HT1080 (cell line): Measurements from ENCODE around the gene ATP8B4. TPM values are rescaled to one million over a fixed set of nuclear protein-coding genes. Genes with fewer than 3 reads are reported as not detected.

ENCODE experiments used
- DNase-seq: peaks from one replicate; pipeline ENCODE4 v3.0.0-alpha.2; 2015; ENCODE audit warnings: low read depth
- total RNA-seq: library from RNA; depleted of rRNA; stranded (reverse); fragments of >200 nt; shearing (Covaris generic); gene quantifications from 2 replicates; pipeline ENCODE4 v1.2.3, GENCODE V29; 2014

The ATP8B4 gene
- total RNA-seq, 1 experiment from 2014 or later = 0.21 TPM

DNA sequence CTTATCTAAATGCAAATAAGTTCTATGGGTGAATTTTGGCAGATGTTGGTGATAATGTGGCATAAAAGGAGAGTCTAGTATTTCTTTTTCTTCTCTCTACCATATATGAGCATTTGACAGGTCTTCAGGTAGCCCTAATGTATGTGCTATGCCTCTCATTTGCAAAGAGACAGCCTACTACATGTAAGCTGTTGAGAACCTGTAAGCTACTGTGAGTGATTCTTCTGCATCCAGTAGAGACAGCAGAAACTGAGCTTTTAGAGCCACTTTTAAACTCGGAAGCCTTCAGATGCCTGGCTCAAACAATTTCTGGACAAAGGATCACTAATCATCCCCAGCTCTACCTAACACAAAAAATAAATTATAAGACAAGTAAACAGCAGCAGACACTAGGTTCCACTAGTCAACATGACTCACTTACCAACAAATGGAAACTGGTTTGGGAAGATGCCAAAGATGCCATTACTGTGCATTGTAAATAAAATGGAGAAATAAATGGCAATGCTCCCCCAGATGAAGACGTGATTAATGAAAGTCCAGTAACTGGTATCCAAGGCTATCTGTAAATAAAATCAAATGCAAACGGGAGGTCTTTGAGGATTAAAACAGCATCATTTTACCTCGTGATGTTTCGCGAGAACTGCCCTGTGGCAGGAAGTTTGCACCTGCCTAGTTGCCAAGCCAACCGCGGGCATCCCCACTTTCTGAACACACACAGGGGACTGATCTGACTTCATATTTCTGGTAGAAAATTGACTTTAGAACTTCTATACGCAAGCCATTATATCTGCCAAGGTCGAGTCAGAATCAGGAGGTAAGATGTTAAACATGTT, 252.9 kb downstream of the ATP8B4 start:
- peak; percentile 40 for DNase-seq

DNA sequence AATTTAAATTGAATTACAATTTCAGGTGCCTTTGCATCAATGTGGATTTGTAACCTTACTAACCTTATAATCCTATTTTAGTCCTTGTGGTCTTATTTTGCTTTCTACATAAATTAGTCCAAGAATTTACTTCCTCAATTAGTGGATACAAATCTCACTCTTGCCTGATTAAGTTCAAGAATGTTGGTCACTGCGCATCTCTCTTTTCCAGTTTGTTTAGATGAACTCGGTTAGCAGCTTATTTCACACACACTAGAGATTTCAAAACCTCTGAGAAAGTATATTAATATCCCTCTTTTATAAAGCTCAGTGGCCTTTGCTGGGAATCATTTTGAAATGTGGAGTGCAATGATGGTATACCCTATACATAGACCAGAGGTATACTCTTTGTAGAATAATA, 254.8 kb downstream of the ATP8B4 start:
- DNase-seq = no peak

GRCh38 chr15:49863431-49864224, 255.4 kb downstream of the ATP8B4 start:
- DNase-seq = no peak

DNA sequence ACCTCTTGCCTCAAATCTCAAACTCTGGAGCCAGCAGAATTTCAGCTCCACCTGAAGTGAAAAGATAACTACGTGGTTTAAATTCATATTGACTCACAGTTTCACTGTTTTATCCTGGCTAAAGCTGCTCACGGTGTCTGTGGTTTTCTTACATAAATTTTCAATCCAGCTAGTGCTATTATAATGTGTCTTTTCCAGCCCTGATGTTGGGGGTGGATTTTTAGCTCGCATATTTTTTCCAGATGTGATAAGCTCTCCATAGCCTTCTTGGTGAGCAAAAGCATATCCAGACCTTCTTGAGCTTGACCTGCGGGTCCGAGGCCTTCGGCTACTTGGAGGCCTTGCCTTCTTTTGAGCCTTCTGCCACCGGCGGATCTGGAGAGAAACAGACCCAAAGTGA, 258.9 kb downstream of the ATP8B4 start:
- no peak for DNase-seq

DNA sequence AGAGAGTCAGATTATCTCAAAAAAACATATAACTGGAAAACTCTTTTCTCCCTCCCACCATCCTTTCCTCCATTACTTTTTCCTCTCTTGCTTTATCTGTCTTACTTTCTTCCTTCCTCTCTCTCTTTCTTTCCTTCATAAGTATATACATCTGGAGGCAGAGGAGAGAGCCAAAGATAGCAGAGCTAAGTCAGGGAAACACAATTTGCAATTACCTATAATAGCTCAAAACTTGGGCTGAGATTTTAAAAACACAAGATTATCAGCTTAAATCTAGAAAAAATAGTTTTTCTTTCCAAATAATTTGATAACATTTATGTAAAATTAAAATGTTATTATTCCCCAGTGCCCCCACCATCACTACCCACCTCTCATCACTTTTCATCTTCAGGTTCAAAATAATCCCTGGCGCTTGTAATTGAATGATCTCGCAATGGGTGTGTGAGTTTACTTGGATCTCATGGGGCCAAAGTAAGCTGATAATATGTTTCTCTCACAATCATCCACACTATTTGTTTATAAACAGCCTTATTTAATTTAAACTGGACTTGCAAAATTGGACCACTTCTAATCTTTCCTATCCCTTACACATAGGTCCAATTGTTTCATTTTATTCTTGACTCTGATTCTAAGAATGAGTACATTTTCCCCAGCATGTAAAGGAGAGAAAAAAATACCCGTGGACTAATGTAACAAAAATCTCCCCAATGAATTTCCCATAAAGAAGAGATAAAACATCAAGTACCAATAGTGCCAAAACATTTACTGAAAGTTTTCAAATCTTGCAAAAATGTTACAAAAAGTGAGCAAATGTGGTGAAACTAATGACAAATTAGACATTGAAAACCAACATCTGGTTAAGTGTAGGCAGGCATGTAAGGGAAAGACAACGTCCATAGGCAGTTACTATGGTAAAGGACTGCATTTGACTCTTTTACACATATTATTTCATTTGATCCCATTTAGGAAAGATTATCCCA, 261.2 kb downstream of the ATP8B4 start:
- no peak for DNase-seq

DNA sequence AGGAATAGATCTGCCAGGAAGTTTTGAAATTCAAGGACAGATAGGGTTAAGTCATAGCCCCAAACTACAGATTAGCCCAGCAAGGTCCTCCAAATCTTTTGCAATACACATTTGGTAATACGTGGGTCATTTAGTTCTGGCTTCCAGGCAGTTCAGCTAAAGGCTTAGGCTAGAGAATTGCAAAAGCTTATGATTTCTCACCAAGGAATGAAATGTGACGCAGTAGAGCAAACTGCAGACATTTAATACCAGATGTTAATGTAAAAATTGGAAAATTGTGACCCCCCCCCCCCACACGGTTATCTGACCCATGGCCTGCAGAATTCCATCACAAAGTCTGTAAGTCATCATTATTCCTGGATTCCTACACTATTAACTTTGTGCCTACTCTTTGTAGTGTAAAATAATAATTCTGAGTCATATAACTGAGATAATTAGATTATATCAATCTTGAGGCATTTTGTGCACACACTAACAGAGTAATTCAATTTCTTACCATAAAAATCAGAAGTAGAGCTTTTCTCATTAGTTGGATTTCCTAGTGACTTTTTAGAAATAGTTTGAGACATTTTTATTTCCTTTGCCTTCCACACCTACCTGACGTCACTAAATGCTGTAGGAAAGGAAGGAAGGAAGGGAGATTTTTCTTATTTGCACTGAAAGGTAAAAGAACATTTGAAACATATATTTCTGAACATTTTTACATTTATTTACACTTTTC, 263.0 kb downstream of the ATP8B4 start:
- DNase-seq = no peak

DNA sequence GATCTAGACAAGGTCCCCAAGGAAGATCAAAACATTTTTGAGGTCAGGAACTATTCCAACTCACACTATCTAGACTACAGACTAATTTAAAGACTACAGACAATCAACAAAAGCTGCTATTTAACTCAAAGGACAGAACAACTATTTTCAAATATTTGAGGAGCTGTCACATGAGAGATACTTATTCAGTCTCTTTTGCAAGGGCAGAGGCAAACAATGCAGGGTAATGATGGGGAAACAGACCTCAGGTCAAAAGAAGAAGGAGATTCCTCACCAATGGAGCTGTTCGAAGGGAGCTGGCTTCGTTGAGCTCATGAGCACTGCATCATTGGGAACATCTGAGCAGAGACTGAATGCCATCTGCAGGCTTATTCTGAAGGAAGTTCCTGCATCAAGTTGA, 266.3 kb downstream of the ATP8B4 start:
- no peak for DNase-seq

GRCh38 chr15:49848807-49849206, 270.2 kb downstream of the ATP8B4 start:
- DNase-seq = no peak

DNA sequence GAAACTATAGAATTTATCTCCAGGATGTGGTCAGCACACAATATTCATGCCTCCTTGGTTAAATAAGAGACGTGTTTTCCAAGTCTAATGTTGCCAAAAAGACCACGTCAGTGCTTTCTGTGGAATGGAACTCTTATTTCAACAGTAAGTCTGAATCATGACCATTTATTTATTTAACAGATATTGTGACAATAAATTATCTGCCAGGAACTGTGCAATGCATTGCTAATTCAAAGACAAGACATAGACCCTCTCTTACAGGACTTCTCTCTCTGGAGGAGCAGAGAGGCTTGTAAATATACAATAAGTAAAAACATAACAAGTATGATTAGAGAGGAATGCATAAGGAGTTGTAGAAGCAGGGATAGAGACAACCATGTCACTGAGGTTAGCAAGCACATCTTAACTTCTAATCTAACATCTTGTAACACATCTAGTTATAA, 270.7 kb downstream of the ATP8B4 start:
- DNase-seq = peak; percentile 96

DNA sequence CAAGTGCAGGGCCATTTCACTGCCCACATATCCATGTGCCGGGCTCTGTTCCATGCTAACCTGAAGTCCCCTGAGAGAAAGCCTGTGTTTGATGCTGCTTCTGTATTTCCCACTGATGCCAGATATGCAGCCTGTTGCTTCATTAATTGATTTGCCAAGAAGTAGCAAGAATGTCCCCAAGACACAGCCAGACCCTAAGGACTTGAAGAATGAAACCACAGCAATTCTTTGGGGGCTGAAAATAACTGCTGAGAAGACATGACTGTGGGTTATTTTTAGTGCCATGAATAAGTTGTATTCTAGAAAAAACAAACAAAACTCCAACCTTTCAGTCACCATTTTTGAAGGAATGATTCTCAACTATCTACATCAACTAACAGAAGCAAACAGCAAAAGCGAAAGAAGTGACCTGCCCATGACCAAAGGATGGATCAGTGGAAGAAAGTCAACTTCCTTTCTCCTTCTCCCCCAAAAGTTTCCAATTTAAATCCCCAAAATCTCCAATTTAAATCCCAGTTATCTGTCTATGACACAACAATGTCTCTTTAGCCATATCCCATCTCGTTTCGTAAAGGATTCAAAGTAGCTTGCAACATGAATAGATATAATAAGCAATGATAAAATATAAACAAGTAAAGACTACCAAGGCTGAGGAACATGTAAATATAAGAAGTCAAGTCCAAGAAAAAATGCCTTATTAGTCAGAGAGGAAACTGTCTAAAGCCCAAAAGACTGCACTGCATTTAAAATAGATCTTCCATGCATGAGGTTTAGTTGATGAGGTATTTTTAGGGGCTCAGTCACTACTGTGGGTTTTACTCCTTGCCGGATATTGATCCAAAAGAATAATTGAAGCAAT, 271.4 kb downstream of the ATP8B4 start:
- no peak for DNase-seq

DNA sequence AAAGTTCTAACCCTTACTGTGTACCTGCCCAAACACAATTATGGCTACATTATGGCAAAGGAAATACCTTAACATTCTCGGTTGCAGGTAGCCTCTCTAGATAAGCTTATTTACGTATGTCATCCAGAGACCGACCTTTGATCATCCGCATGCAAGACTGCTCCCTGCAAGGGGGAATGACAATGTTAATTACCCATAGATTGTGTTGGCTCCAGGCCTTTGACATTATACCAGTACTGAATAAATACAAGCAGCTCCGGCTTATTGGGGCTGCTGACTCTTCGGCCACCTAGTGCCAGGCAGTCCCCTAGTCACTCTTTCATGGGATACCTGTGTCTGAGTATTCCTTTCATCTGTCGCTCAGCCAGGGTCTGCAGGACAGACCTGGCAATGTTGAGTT, 274.6 kb downstream of the ATP8B4 start:
- DNase-seq = no peak

DNA sequence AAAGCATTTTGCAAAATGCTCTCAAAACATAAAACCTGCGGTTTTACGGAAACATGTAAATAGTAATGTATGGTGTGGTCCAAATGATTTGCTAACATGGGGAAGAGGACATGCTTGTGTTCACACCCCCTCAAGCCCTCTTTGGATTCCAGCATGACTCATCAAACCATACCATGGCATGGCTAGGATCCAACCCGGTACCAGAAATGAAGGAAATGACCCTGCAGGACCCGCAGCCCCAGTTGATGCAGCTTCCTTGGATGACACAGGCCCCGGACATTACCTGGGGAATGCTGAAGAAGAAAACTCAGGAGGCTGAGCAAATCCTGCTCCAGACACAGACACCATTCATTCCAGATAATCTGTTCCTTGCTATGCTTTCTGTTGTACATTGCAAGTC, 275.3 kb downstream of the ATP8B4 start:
- DNase-seq = peak; percentile 88

GRCh38 chr15:49842031-49842730, 276.9 kb downstream of the ATP8B4 start:
- DNase-seq = no peak

- DNase-seq = peak; percentile 45
Observed at GRCh38 chr15:49832511-49832910, 286.5 kb downstream of the ATP8B4 start.

DNA sequence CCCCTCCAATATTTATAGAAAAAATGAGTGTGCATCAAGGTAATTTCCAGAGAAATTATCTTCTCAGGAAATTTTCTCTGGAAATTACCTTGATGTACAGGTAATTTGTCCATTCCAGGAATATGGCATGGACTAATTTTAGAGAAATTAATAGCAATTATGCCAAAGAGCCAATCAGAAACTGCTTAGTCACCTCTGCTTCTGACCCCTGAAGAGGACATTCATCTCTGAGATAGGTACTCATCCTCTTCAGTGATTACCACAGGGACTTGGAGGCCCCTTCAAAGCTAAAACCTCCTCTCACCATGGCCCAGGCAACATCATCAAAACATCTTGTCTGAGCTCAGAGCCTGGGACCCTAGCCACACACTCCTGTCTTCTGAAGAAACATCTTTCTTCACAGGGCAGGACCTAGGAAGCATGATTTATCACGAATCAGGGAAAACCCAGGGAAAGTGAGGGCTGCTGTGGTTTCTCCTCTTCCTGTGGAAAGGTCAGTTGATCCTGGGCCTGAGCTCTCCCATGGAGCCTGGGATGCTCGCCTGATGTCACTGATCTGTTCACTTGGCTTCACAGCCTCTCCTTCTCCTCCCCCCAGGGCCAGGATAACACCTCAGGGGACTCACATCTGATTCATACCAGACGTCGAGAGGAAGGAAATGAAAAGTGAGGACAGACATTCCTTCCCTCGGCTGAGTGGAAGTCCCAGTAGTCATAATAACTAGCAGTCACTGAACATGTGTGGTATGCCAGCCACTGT, 287.6 kb downstream of the ATP8B4 start:
- peak; percentile 99 for DNase-seq

DNA sequence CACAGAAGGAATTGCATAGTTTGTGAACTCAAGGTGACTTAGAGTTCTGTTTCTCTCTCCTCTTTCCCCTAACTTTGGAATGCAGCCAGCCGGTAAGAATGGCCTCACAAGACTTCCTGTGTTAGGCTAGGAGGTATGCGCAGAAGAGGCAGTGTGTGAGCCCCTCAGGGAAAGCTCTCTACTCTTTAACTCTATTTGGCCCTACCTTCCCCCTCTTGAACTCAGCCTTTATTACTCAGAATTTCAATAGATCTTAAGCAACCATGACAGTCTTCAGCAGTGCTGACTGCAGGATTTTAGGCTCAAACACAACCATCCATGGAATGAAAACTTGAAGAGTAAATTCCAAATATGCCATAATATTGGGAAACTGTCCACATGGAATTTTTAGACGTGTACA, 288.6 kb downstream of the ATP8B4 start:
- DNase-seq = no peak

- DNase-seq = no peak
Observed at GRCh38 chr15:49827311-49827710, 291.7 kb downstream of the ATP8B4 start.

GRCh38 chr15:49826640-49827234, 292.3 kb downstream of the ATP8B4 start:
- no peak for DNase-seq
